Keratinocyte (primary cell): Measurements from ENCODE around the gene SRCIN1. TPM values are rescaled to one million over a fixed set of nuclear protein-coding genes. Genes with fewer than 3 reads are reported as not detected.

ENCODE experiments used
- DNase-seq: peaks from one replicate; pipeline ENCODE4 v3.0.0-alpha.2; 2011; ENCODE audit warnings: low read depth, missing footprints, low spot score
- FAIRE-seq: peaks from 2 replicates; lab custom pipeline; 2011; peaks lifted over from hg19 to GRCh38; lab: Jason Lieb, UNC
- H2AFZ ChIP-seq: 2 replicates; pipeline ENCODE4 v1.6.0; 2012; ENCODE audit warnings: low read length, control low read depth, inconsistent platforms; ENCODE audit not compliant: control insufficient read depth
- H3K27ac ChIP-seq: 2 replicates; pipeline ENCODE4 v1.5.1; 2011; ENCODE audit warnings: low read length; ENCODE audit not compliant: control insufficient read depth, insufficient read depth
- H3K27me3 ChIP-seq: 3 replicates; pipeline ENCODE4 v1.6.0; 2011; ENCODE audit warnings: low read length; ENCODE audit not compliant: control insufficient read depth, insufficient read depth; ENCODE audit errors: extremely low read depth
- H3K36me3 ChIP-seq, 2 experiments: 2 replicates in 1 of 2; 3 replicates in 1 of 2; pipeline ENCODE4 v1.5.1; 2011; ENCODE audit warnings: low read length in 2 of 2, mild to moderate bottlenecking in 1 of 2; ENCODE audit not compliant: control insufficient read depth in 2 of 2, insufficient read depth in 2 of 2; ENCODE audit errors: extremely low read depth in 1 of 2
- H3K4me1 ChIP-seq: 3 replicates; pipeline ENCODE4 v1.5.1; 2011; ENCODE audit warnings: low read length; ENCODE audit not compliant: control insufficient read depth, insufficient read depth; ENCODE audit errors: extremely low read depth
- H3K4me2 ChIP-seq: 3 replicates; pipeline ENCODE4 v1.6.0; 2011; ENCODE audit warnings: low read depth, low read length; ENCODE audit not compliant: control insufficient read depth, insufficient read depth; ENCODE audit errors: extremely low read depth
- H3K4me3 ChIP-seq, 3 experiments: fragments of 200-600 bp in 1 of 3; sonication (generic) in 1 of 3; 2 replicates in 2 of 3; 3 replicates in 1 of 3; pipeline ENCODE4 v1.5.1; 2011 to 2016; ENCODE audit warnings: low read length in 3 of 3, mild to moderate bottlenecking in 3 of 3, control low read depth in 2 of 3, inconsistent platforms in 1 of 3, low read depth in 1 of 3, mixed read lengths in 1 of 3, mixed run types in 1 of 3, moderate library complexity in 1 of 3; ENCODE audit not compliant: control insufficient read depth in 2 of 3, insufficient read depth in 2 of 3; ENCODE audit errors: extremely low read depth in 1 of 3
- H3K79me2 ChIP-seq: 2 replicates; pipeline ENCODE4 v1.6.0; 2012; ENCODE audit warnings: low read length; ENCODE audit not compliant: control insufficient read depth, insufficient read depth
- H3K9ac ChIP-seq: 3 replicates; pipeline ENCODE4 v1.6.0; 2011; ENCODE audit warnings: low read length; ENCODE audit not compliant: control insufficient read depth, insufficient read depth; ENCODE audit errors: extremely low read depth
- H3K9me1 ChIP-seq: 3 replicates; pipeline ENCODE4 v1.6.0; 2011; ENCODE audit warnings: low read length; ENCODE audit not compliant: control insufficient read depth, insufficient read depth; ENCODE audit errors: extremely low read depth
- H3K9me3 ChIP-seq: 2 replicates; pipeline ENCODE4 v1.5.1; 2012; ENCODE audit warnings: low read depth, low read length; ENCODE audit not compliant: control insufficient read depth
- H4K20me1 ChIP-seq: 3 replicates; pipeline ENCODE4 v1.6.0; 2011; ENCODE audit warnings: low read length; ENCODE audit not compliant: control insufficient read depth, insufficient read depth; ENCODE audit errors: extremely low read depth
- CTCF ChIP-seq, 3 experiments: IDR thresholded peaks in 1 of 3; conservative IDR thresholded peaks in 1 of 3; optimal IDR thresholded peaks in 1 of 3; 2 replicates in 2 of 3; 3 replicates in 1 of 3; pipeline versions ENCODE3 to v1.5.1; 2011; ENCODE audit warnings: low read length in 3 of 3, mild to moderate bottlenecking in 3 of 3, moderate library complexity in 2 of 3, control low read depth in 1 of 3, inconsistent platforms in 1 of 3; ENCODE audit not compliant: insufficient read depth in 2 of 3; ENCODE audit errors: extremely low read depth in 1 of 3
- EZH2 ChIP-seq: IDR thresholded peaks from one replicate; pipeline ENCODE4 v1.6.1; 2012; ENCODE audit warnings: inconsistent platforms, mild to moderate bottlenecking, low read length, moderate library complexity
- dilution Hi-C: fragments of 300-500 bp; cut with MboI; formaldehyde crosslinking; loops from one replicate; pipeline ENCODE4 v1.7.0; 2020; ENCODE audit warnings: low sequenced_read_pairs; ENCODE audit not compliant: extremely low pct_ligation_motif_present
- polyA plus RNA-seq, 5 experiments: library from polyadenylated mRNA; depleted of rRNA in 3 of 5; stranded (reverse) in 3 of 5; stranded (forward) in 1 of 5; unstranded in 1 of 5; fragments of >200 nt; gene quantifications; 1 replicate in 1 of 5; 2 replicates in 3 of 5; 3 replicates in 1 of 5; pipeline versions ENCODE4 v1.2.1 to v1.2.3, GENCODE V29; 2011 to 2012; ENCODE audit warnings: missing spikeins in 2 of 5, low read depth in 1 of 5, low replicate concordance in 1 of 5

The SRCIN1 gene
- polyA plus RNA-seq, 1 donor (not counting 4 experiments of a cell fraction or from before 2014, with no cell fraction given) = 0.37 TPM

- no peaks in the 10 kb centered on the region for H3K36me3 ChIP-seq
- H2AFZ ChIP-seq = no peak overlapping the region
- no peak overlapping the region for H3K27ac ChIP-seq
- peaks cover 4% of the 10 kb centered on the region for H3K4me1 ChIP-seq
- H3K9me1 ChIP-seq = no peaks in the 10 kb centered on the region
- no peak overlapping the region for H3K9ac ChIP-seq
- no peak overlapping the region for H3K4me2 ChIP-seq
- no peak overlapping the region for H3K4me3 ChIP-seq
- dilution Hi-C loops = no loop called here
- H3K27me3 ChIP-seq = peaks cover 77% of the 10 kb centered on the region
- no peaks in the 10 kb centered on the region for H3K79me2 ChIP-seq
- DNase-seq = no peak
- FAIRE-seq = no peak
- TF ChIP-seq CTCF (optimal IDR thresholded peaks at IDR 0.05 in 1 of 3, IDR thresholded peaks at IDR 0.05 in 1 of 3, conservative IDR thresholded peaks at IDR 0.05 in 1 of 3; ENCODE audit: extremely low read depth in 1 of 3, insufficient read depth in 2 of 3, low read length in 3 of 3) = peak in 1 of 3 experiments; percentile 3
- peak; percentile 24 for TF ChIP-seq EZH2
- peaks cover 4% of the 10 kb centered on the region for H3K9me3 ChIP-seq
- no peaks in the 10 kb centered on the region for H4K20me1 ChIP-seq
Measured at GRCh38 chr17:38606646-38607611, 1.2 kb upstream of the SRCIN1 start.

- no peaks in the 10 kb centered on the region for H3K36me3 ChIP-seq
- H3K4me2 ChIP-seq = no peak overlapping the region
- FAIRE-seq (no peak), DNase-seq (no peak)
- peaks cover 4% of the 10 kb centered on the region for H3K4me1 ChIP-seq
- no peaks in the 10 kb centered on the region for H4K20me1 ChIP-seq
- H3K9me3 ChIP-seq = no peaks in the 10 kb centered on the region
- no peak overlapping the region for H3K27ac ChIP-seq
- H3K9ac ChIP-seq = no peak overlapping the region
- peaks cover 84% of the 10 kb centered on the region for H3K27me3 ChIP-seq
- TF ChIP-seq EZH2 (no peak), CTCF (optimal IDR thresholded peaks at IDR 0.05 in 1 of 3, IDR thresholded peaks at IDR 0.05 in 1 of 3, conservative IDR thresholded peaks at IDR 0.05 in 1 of 3; ENCODE audit: extremely low read depth in 1 of 3, insufficient read depth in 2 of 3, low read length in 3 of 3) (no peak)
- H2AFZ ChIP-seq = no peak overlapping the region
- H3K4me3 ChIP-seq = no peak overlapping the region
- dilution Hi-C loops = no loop called here
- H3K9me1 ChIP-seq = no peaks in the 10 kb centered on the region
- H3K79me2 ChIP-seq = no peaks in the 10 kb centered on the region
Measured at GRCh38 chr17:38605411-38605840, 326 bp downstream of the SRCIN1 start.
